SK-N-SH (cell line): ENCODE measurements around the gene SLITRK5. TPM values are rescaled to one million over a fixed set of nuclear protein-coding genes. Genes with fewer than 3 reads are reported as not detected.

Experiments
- CTCF ChIA-PET: fragments of 300-600, 350-600 bp; formaldehyde crosslinking; extraction: SDS; loops from one replicate; lab custom pipeline; 2021; lab: Yijun Ruan, JAX
- POLR2A ChIA-PET: fragments of 350-600 bp; sonication (Branson Sonifier 250); formaldehyde crosslinking; extraction: SDS; loops from one replicate; lab custom pipeline; 2020; ENCODE audit warnings: antibody characterized with exemption, inconsistent platforms; lab: Yijun Ruan, JAX
- DNase-seq: peaks from one replicate; pipeline ENCODE4 v3.0.0; 2012
- H2AFZ ChIP-seq: fragments of 200-600 bp; sonication (generic); 2 replicates; pipeline ENCODE4 v1.8.1; 2016; ENCODE audit warnings: antibody characterized with exemption, mild to moderate bottlenecking, low read depth
- H3F3A ChIP-seq: fragments of 200-600 bp; sonication (generic); replicated peaks from 2 replicates; pipeline ENCODE3; 2016; ENCODE audit warnings: antibody characterized with exemption, mild to moderate bottlenecking; ENCODE audit not compliant: insufficient read depth
- H3K27ac ChIP-seq, 2 experiments: fragments of 200-500 bp in 1 of 2; fragments of 200-600 bp in 1 of 2; sonication (Bioruptor generic) in 1 of 2; sonication (generic), shearing (Covaris generic) in 1 of 2; 2 replicates each; pipeline versions ENCODE4 v1.5.1 to v1.6.1; 2014 to 2016; ENCODE audit warnings: low read depth in 2 of 2, inconsistent platforms in 1 of 2, low read length in 1 of 2, mild to moderate bottlenecking in 1 of 2, mixed read lengths in 1 of 2
- H3K27me3 ChIP-seq: fragments of 200-600 bp; sonication (generic), shearing (Covaris generic); 2 replicates; pipeline ENCODE4 v1.6.1; 2016; ENCODE audit warnings: mixed run types; ENCODE audit not compliant: insufficient read depth
- H3K36me3 ChIP-seq, 2 experiments: fragments of 200-500 bp in 1 of 2; fragments of 200-600 bp in 1 of 2; sonication (Bioruptor generic) in 1 of 2; sonication (generic) in 1 of 2; replicated peaks in 1 of 2; 2 replicates each; pipeline versions ENCODE3 to v1.5.1; 2014 to 2016; ENCODE audit warnings: low read length in 1 of 2, mild to moderate bottlenecking in 1 of 2; ENCODE audit not compliant: insufficient read depth in 2 of 2, control insufficient read depth in 1 of 2
- H3K4me1 ChIP-seq, 2 experiments: fragments of 200-500 bp in 1 of 2; fragments of 200-600 bp in 1 of 2; sonication (Bioruptor generic) in 1 of 2; sonication (generic), shearing (Covaris generic) in 1 of 2; 2 replicates each; pipeline versions ENCODE4 v1.5.1 to v1.6.1; 2014 to 2016; ENCODE audit warnings: low read depth in 1 of 2, low read length in 1 of 2, mixed run types in 1 of 2; ENCODE audit not compliant: insufficient read depth in 2 of 2, control insufficient read depth in 1 of 2
- H3K4me2 ChIP-seq: fragments of 200-600 bp; sonication (generic), shearing (Covaris generic); 2 replicates; pipeline ENCODE4 v1.6.1; 2017; ENCODE audit warnings: mixed run types
- H3K4me3 ChIP-seq, 2 experiments: fragments of 200-500 bp in 1 of 2; fragments of 200-600 bp in 1 of 2; sonication (Bioruptor generic) in 1 of 2; sonication (generic), shearing (Covaris generic) in 1 of 2; 2 replicates each; pipeline versions ENCODE4 v1.5.1 to v1.8.1; 2014 to 2016; ENCODE audit warnings: low read depth in 2 of 2, inconsistent platforms in 1 of 2, low read length in 1 of 2, mild to moderate bottlenecking in 1 of 2, mixed read lengths in 1 of 2, moderate library complexity in 1 of 2
- H3K79me2 ChIP-seq: fragments of 200-600 bp; sonication (generic); 2 replicates; pipeline ENCODE4 v1.8.1; 2017; ENCODE audit warnings: mild to moderate bottlenecking; ENCODE audit not compliant: insufficient read depth
- H3K9ac ChIP-seq: fragments of 200-600 bp; sonication (generic); 2 replicates; pipeline ENCODE4 v1.6.1; 2017; ENCODE audit warnings: mixed run types
- H3K9me2 ChIP-seq: fragments of 200-600 bp; sonication (generic); 2 replicates; pipeline ENCODE4 v1.6.1; 2017; ENCODE audit warnings: mixed run types
- H3K9me3 ChIP-seq: fragments of 200-600 bp; sonication (generic); 2 replicates; pipeline ENCODE4 v1.6.1; 2017; ENCODE audit warnings: mixed run types, mild to moderate bottlenecking, moderate library complexity
- H4K20me1 ChIP-seq: fragments of 200-600 bp; sonication (generic); 2 replicates; pipeline ENCODE4 v1.6.1; 2017; ENCODE audit warnings: mild to moderate bottlenecking, mixed run types; ENCODE audit not compliant: insufficient read depth
- ELF1 ChIP-seq: IDR thresholded peaks from 2 replicates; pipeline ENCODE4 v1.4.0; 2012
- EP300 ChIP-seq, 2 experiments: IDR thresholded peaks; 2 replicates each; pipeline versions ENCODE4 v1.4.0 to v1.6.1; 2012; ENCODE audit warnings: borderline replicate concordance in 1 of 2, low read depth in 1 of 2, low read length in 1 of 2
- FOXM1 ChIP-seq: IDR thresholded peaks from 2 replicates; pipeline ENCODE4 v1.4.0; 2012; ENCODE audit warnings: low read depth, mild to moderate bottlenecking
- GABPA ChIP-seq: IDR thresholded peaks from 2 replicates; pipeline ENCODE4 v1.4.0; 2012; ENCODE audit warnings: low read depth, mild to moderate bottlenecking
- MEF2A ChIP-seq: IDR thresholded peaks from 2 replicates; pipeline ENCODE4 v1.4.0; 2012; ENCODE audit warnings: low read depth, borderline replicate concordance
- MXI1 ChIP-seq: IDR thresholded peaks from 2 replicates; pipeline ENCODE4 v1.6.1; 2012; ENCODE audit warnings: mild to moderate bottlenecking, low read depth, low read length, improper control_type of control experiment
- NFIC ChIP-seq: IDR thresholded peaks from 2 replicates; pipeline ENCODE4 v1.4.0; 2012; ENCODE audit warnings: borderline replicate concordance
- NRF1 ChIP-seq: IDR thresholded peaks from 2 replicates; pipeline ENCODE4 v1.6.1; 2012; ENCODE audit warnings: low read depth, mild to moderate bottlenecking, low read length
- RCOR1 ChIP-seq: fragments of 150-350 bp; IDR thresholded peaks from 2 replicates; pipeline ENCODE4 v1.6.1; 2017; ENCODE audit warnings: antibody characterized with exemption, low read length
- SMC3 ChIP-seq: IDR thresholded peaks from 2 replicates; pipeline ENCODE4 v1.6.1; 2012; ENCODE audit warnings: low read depth, low read length, improper control_type of control experiment
- USF1 ChIP-seq: IDR thresholded peaks from 2 replicates; pipeline ENCODE4 v1.4.0; 2012; ENCODE audit warnings: low read depth, borderline replicate concordance
- YY1 ChIP-seq: IDR thresholded peaks from 2 replicates; pipeline ENCODE4 v1.4.0; 2012; ENCODE audit warnings: low read depth, mild to moderate bottlenecking
- ZBTB33 ChIP-seq: IDR thresholded peaks from 2 replicates; pipeline ENCODE4 v1.4.0; 2012; ENCODE audit warnings: low read depth, borderline replicate concordance
- WGBS: methylation state at CpG from one replicate; pipeline ENCODE4 v1.1.6; 2017; ENCODE audit warnings: low lambda C conversion rate; 5-methylcytosine and 5-hydroxymethylcytosine counted together
- polyA plus RNA-seq, 3 experiments: library from polyadenylated mRNA; depleted of rRNA; stranded (reverse); fragments of >200 nt; gene quantifications; 2 replicates each; pipeline ENCODE4 v1.2.3, GENCODE V29; 2012
- TF ChIP-seq, protein P1 (sequence below): fragments of 150-350 bp; IDR thresholded peaks from 2 replicates; pipeline ENCODE4 v1.6.1; 2017; ENCODE audit warnings: antibody characterized with exemption, low read length, low read depth, borderline replicate concordance
- TF ChIP-seq, protein P2 (sequence below): IDR thresholded peaks from 2 replicates; pipeline ENCODE4 v1.6.1; 2012; ENCODE audit warnings: mild to moderate bottlenecking, low read depth, low read length, moderate library complexity
- TF ChIP-seq, protein P3 (sequence below): IDR thresholded peaks from 2 replicates; pipeline ENCODE4 v1.4.0; 2012; ENCODE audit warnings: low read depth

SLITRK5 gene
- polyA plus RNA-seq, 1 of the 3 experiments (the other 2 are of a cell fraction) = not detected

GRCh38 chr13:87698268-87698667, 27.1 kb downstream of the SLITRK5 start:
- no peak overlapping the region for H3K27ac ChIP-seq
- H3K27me3 ChIP-seq = no peaks in the 10 kb centered on the region
- no peaks in the 10 kb centered on the region for H3K9me3 ChIP-seq
- H3K9ac ChIP-seq = no peak overlapping the region
- no peak for TF ChIP-seq MEF2A
- CTCF ChIA-PET = no interaction called here
- 55% methylated on average over 2 of the region's 2 CpGs for WGBS
- no peak overlapping the region for H3K4me3 ChIP-seq
- no peaks in the 10 kb centered on the region for H3F3A ChIP-seq
- DNase-seq = no peak
- no peaks in the 10 kb centered on the region for H3K36me3 ChIP-seq
- no peak overlapping the region for H3K4me2 ChIP-seq
- H4K20me1 ChIP-seq = no peaks in the 10 kb centered on the region
- H3K79me2 ChIP-seq = no peaks in the 10 kb centered on the region
- POLR2A ChIA-PET = no interaction called here
- H3K4me1 ChIP-seq = no peaks in the 10 kb centered on the region
- H2AFZ ChIP-seq = no peak overlapping the region
- no peaks in the 10 kb centered on the region for H3K9me2 ChIP-seq

- POLR2A ChIA-PET = no interaction called here
- 3% methylated on average over 1 of the region's 1 CpG for WGBS
These were observed 38.8 kb downstream of the SLITRK5 start for GRCh38 chr13:87709947-87710346.

More at GRCh38 chr13:87709947-87710346, 38.8 kb downstream of the SLITRK5 start:
- no peak overlapping the region for H3K4me3 ChIP-seq
- H3K9ac ChIP-seq = no peak overlapping the region
- no peak overlapping the region for H2AFZ ChIP-seq
- H3K36me3 ChIP-seq = no peaks in the 10 kb centered on the region
- H3K27me3 ChIP-seq = no peaks in the 10 kb centered on the region
- no peaks in the 10 kb centered on the region for H4K20me1 ChIP-seq
- TF ChIP-seq, protein P1, sequence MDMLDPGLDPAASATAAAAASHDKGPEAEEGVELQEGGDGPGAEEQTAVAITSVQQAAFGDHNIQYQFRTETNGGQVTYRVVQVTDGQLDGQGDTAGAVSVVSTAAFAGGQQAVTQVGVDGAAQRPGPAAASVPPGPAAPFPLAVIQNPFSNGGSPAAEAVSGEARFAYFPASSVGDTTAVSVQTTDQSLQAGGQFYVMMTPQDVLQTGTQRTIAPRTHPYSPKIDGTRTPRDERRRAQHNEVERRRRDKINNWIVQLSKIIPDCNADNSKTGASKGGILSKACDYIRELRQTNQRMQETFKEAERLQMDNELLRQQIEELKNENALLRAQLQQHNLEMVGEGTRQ = no peak
- TF ChIP-seq EP300 (IDR thresholded peaks at IDR 0.05; ENCODE audit: borderline replicate concordance in 1 of 2, low read depth in 1 of 2, low read length in 1 of 2) (no peak), ZBTB33 (no peak), SMC3 (no peak), USF1 (no peak), NRF1 (no peak), ELF1 (no peak), YY1 (no peak), RCOR1 (no peak), GABPA (no peak), FOXM1 (no peak), NFIC (no peak), MXI1 (no peak)
- TF ChIP-seq, protein P2, sequence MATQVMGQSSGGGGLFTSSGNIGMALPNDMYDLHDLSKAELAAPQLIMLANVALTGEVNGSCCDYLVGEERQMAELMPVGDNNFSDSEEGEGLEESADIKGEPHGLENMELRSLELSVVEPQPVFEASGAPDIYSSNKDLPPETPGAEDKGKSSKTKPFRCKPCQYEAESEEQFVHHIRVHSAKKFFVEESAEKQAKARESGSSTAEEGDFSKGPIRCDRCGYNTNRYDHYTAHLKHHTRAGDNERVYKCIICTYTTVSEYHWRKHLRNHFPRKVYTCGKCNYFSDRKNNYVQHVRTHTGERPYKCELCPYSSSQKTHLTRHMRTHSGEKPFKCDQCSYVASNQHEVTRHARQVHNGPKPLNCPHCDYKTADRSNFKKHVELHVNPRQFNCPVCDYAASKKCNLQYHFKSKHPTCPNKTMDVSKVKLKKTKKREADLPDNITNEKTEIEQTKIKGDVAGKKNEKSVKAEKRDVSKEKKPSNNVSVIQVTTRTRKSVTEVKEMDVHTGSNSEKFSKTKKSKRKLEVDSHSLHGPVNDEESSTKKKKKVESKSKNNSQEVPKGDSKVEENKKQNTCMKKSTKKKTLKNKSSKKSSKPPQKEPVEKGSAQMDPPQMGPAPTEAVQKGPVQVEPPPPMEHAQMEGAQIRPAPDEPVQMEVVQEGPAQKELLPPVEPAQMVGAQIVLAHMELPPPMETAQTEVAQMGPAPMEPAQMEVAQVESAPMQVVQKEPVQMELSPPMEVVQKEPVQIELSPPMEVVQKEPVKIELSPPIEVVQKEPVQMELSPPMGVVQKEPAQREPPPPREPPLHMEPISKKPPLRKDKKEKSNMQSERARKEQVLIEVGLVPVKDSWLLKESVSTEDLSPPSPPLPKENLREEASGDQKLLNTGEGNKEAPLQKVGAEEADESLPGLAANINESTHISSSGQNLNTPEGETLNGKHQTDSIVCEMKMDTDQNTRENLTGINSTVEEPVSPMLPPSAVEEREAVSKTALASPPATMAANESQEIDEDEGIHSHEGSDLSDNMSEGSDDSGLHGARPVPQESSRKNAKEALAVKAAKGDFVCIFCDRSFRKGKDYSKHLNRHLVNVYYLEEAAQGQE = no peak
- TF ChIP-seq, protein P3, sequence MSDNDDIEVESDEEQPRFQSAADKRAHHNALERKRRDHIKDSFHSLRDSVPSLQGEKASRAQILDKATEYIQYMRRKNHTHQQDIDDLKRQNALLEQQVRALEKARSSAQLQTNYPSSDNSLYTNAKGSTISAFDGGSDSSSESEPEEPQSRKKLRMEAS = no peak
- H3K9me3 ChIP-seq = no peaks in the 10 kb centered on the region
- no peaks in the 10 kb centered on the region for H3F3A ChIP-seq
- CTCF ChIA-PET = no interaction called here
- H3K9me2 ChIP-seq = no peaks in the 10 kb centered on the region
- H3K27ac ChIP-seq = no peak overlapping the region
- no peaks in the 10 kb centered on the region for H3K79me2 ChIP-seq
- DNase-seq = no peak
- no peaks in the 10 kb centered on the region for H3K4me1 ChIP-seq
- no peak overlapping the region for H3K4me2 ChIP-seq
